ENCODE data around the gene IQCF2. TPM values are rescaled to one million over a fixed set of nuclear protein-coding genes. Genes with fewer than 3 reads are reported as not detected.
"Not testable (repeated sequence)": the region's sequence is repeated elsewhere in the genome, so short reads cannot be mapped to it uniquely, and the experiment has no call there.

IQCF2 gene
- total RNA-seq, 1 experiment from 2014 or later = not detected

GRCh38 chr3:51845129-51845528 is 16.3 kb upstream of the IQCF2 start:
- Histone ChIP-seq H3K36me3 (ENCODE audit: control insufficient read depth, insufficient read depth, low read length) (no peaks in the 10 kb centered on the region), H3K4me3 (ENCODE audit: low read depth, low read length) (no peak overlapping the region), H3K4me1 (no peaks in the 10 kb centered on the region), H3K27me3 (replicated peaks; ENCODE audit: control insufficient read depth, insufficient read depth, low read length) (no peaks in the 10 kb centered on the region; the same call in 1 of the 2 replicates), H3K9me3 (peaks cover 7% of the 10 kb centered on the region; the same call in 1 of the 2 replicates)
- H3K36me3 Mint-ChIP-seq (ENCODE audit: insufficient read depth, unreplicated experiment) = no peaks in the 10 kb centered on the region
- CTCF ChIA-PET = no interaction called here
- H3K27me3 Mint-ChIP-seq (ENCODE audit: insufficient read depth, unreplicated experiment) = peaks cover 35% of the 10 kb centered on the region
- TF ChIP-seq, protein P1, sequence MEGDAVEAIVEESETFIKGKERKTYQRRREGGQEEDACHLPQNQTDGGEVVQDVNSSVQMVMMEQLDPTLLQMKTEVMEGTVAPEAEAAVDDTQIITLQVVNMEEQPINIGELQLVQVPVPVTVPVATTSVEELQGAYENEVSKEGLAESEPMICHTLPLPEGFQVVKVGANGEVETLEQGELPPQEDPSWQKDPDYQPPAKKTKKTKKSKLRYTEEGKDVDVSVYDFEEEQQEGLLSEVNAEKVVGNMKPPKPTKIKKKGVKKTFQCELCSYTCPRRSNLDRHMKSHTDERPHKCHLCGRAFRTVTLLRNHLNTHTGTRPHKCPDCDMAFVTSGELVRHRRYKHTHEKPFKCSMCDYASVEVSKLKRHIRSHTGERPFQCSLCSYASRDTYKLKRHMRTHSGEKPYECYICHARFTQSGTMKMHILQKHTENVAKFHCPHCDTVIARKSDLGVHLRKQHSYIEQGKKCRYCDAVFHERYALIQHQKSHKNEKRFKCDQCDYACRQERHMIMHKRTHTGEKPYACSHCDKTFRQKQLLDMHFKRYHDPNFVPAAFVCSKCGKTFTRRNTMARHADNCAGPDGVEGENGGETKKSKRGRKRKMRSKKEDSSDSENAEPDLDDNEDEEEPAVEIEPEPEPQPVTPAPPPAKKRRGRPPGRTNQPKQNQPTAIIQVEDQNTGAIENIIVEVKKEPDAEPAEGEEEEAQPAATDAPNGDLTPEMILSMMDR (IDR thresholded peaks at IDR 0.05; ENCODE audit: insufficient read depth in 1 of 2, low read depth in 1 of 2, low read length in 1 of 2, severe bottlenecking in 1 of 2, unreplicated experiment in 1 of 2) = no peak
- no TSS peak for BruUV-seq (replicated peaks)
- no peak overlapping the region for H3K27ac Mint-ChIP-seq (ENCODE audit: unreplicated experiment)
- H3K4me1 Mint-ChIP-seq (ENCODE audit: low read depth, unreplicated experiment) = no peaks in the 10 kb centered on the region
- peaks cover 14% of the 10 kb centered on the region for H3K9me3 Mint-ChIP-seq (ENCODE audit: unreplicated experiment)
- POLR2A ChIA-PET = no interaction called here
- intact Hi-C loops (cut with micrococcal nuclease; ENCODE audit: unreplicated experiment) = no loop called here
- no peak for DNase-seq
- H3K4me3 Mint-ChIP-seq (ENCODE audit: unreplicated experiment) = no peak overlapping the region

DNA sequence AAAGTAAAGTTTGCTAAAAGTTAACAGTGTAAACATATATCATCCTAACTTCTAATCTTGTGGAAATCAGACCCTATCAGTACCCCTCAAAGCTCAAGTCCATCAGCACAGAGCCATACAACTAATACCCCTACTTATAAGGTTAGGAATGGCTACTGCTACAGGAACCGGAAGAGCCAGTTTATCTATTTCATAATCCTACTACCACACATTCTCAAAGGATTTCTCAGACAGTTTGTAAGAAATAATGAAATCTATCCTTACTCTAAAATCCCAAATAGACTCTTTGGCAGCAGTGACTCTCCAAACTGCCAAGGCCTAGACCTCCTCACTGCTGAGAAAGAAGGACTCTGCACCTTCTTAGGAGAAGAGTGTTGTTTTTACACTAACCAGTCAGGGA is 6.0 kb upstream of the IQCF2 start:
- CTCF ChIA-PET; H3K4me3 ChIP-seq (ENCODE audit: low read depth, low read length); H3K4me3 Mint-ChIP-seq (ENCODE audit: unreplicated experiment); H3K36me3 Mint-ChIP-seq (ENCODE audit: insufficient read depth, unreplicated experiment); H3K27me3 ChIP-seq (replicated peaks; ENCODE audit: control insufficient read depth, insufficient read depth, low read length); H3K4me1 Mint-ChIP-seq (ENCODE audit: low read depth, unreplicated experiment); H3K36me3 ChIP-seq (ENCODE audit: control insufficient read depth, insufficient read depth, low read length); POLR2A ChIA-PET; H3K27me3 Mint-ChIP-seq (ENCODE audit: insufficient read depth, unreplicated experiment); BruUV-seq (replicated peaks); DNase-seq; H3K27ac Mint-ChIP-seq (ENCODE audit: unreplicated experiment); intact Hi-C loops (cut with micrococcal nuclease; ENCODE audit: unreplicated experiment); H3K9me3 ChIP-seq; H3K4me1 ChIP-seq: not testable (repeated sequence)
- H3K9me3 Mint-ChIP-seq (ENCODE audit: unreplicated experiment) = peaks cover 11% of the 10 kb centered on the region

DNA sequence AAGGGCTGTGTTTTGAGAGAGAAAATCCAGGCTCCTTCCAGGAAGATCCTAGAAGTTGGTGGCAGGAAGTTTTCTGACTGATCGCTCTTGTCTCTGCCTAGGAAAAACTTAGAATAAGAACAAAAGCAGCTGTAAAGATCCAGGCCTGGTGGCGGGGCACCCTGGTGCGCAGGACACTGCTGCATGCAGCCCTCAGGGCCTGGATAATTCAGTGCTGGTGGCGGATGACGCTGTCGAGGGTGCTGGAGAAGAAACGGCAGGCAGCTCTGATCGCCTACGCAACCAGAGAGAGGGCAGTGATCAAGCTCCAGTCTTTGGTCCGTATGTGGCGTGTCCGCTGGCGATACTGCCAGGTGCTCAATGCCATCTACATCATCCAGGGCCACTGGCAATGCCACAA is 1.5 kb downstream of the IQCF2 start:
- Mint-ChIP-seq H3K36me3 (ENCODE audit: insufficient read depth, unreplicated experiment) (no peaks in the 10 kb centered on the region), H3K27ac (ENCODE audit: unreplicated experiment) (no peak overlapping the region), H3K4me1 (ENCODE audit: low read depth, unreplicated experiment) (no peaks in the 10 kb centered on the region), H3K9me3 (ENCODE audit: unreplicated experiment) (no peaks in the 10 kb centered on the region), H3K27me3 (ENCODE audit: insufficient read depth, unreplicated experiment) (peaks cover 13% of the 10 kb centered on the region), H3K4me3 (ENCODE audit: unreplicated experiment) (no peak overlapping the region)
- Histone ChIP-seq H3K36me3 (ENCODE audit: control insufficient read depth, insufficient read depth, low read length) (no peaks in the 10 kb centered on the region), H3K4me1 (no peaks in the 10 kb centered on the region), H3K4me3 (ENCODE audit: low read depth, low read length) (no peak overlapping the region), H3K9me3 (no peaks in the 10 kb centered on the region), H3K27me3 (replicated peaks; ENCODE audit: control insufficient read depth, insufficient read depth, low read length) (no peaks in the 10 kb centered on the region)
- DNase-seq = no peak
- BruUV-seq (replicated peaks) = no TSS peak
- TF ChIP-seq, protein P1 (IDR thresholded peaks at IDR 0.05; ENCODE audit: insufficient read depth in 1 of 2, low read depth in 1 of 2, low read length in 1 of 2, severe bottlenecking in 1 of 2, unreplicated experiment in 1 of 2) = no peak
- intact Hi-C loops (cut with micrococcal nuclease; ENCODE audit: unreplicated experiment) = no loop called here
- ChIA-PET POLR2A (no interaction called here), CTCF (no interaction called here)

DNA sequence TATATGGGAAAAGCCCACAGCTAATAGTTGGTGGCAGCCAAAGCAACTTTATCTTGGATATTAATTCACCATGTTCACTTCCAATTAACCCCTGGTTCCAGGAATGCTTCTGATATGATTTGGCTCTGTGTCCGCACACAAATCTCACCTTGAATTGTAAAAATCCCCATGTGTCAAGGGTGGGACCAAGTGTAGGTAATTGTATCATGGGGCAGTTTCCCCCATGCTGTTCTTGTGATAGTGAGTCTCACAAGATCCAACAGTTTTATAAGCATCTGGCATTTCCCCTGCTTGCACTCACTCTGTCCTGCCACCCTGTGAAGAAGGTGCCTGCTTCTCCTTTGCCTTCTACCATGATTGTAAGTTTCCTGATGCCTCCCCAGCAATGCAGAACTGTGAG is 7.5 kb downstream of the IQCF2 start:
- H3K4me3 ChIP-seq (ENCODE audit: low read depth, low read length); DNase-seq; H3K4me1 Mint-ChIP-seq (ENCODE audit: low read depth, unreplicated experiment); CTCF ChIA-PET; H3K27ac Mint-ChIP-seq (ENCODE audit: unreplicated experiment); POLR2A ChIA-PET; BruUV-seq (replicated peaks); intact Hi-C loops (cut with micrococcal nuclease; ENCODE audit: unreplicated experiment); H3K9me3 ChIP-seq; H3K36me3 ChIP-seq (ENCODE audit: control insufficient read depth, insufficient read depth, low read length); H3K36me3 Mint-ChIP-seq (ENCODE audit: insufficient read depth, unreplicated experiment); H3K27me3 ChIP-seq (replicated peaks; ENCODE audit: control insufficient read depth, insufficient read depth, low read length); H3K9me3 Mint-ChIP-seq (ENCODE audit: unreplicated experiment); H3K4me3 Mint-ChIP-seq (ENCODE audit: unreplicated experiment); H3K4me1 ChIP-seq: not testable (repeated sequence)
- H3K27me3 Mint-ChIP-seq (ENCODE audit: insufficient read depth, unreplicated experiment) = peaks cover 16% of the 10 kb centered on the region

All from Caco-2 (cell line).